ENCODE results near the gene EIF5A. TPM values are rescaled to one million over a fixed set of nuclear protein-coding genes. Genes with fewer than 3 reads are reported as not detected.

Gene EIF5A
- polyA plus RNA-seq, 3 donors = 465 to 511 (median 485) TPM

GRCh38 chr17:7293816-7294613, 13.4 kb upstream of the EIF5A start:
- H3K36me3 Mint-ChIP-seq = peaks cover 0 to 6% of the 10 kb centered on the region in 2 donors
- Histone ChIP-seq H4K20me1 (ENCODE audit: insufficient read depth, low read length) (no peaks in the 10 kb centered on the region), H2AFZ (ENCODE audit: insufficient read depth, low read depth, low read length, poor library complexity, severe bottlenecking) (peak overlapping the region; percentile 50), H3K4me3 (replicated peaks in 1 of 3; ENCODE audit: low read depth in 2 of 3, low read length in 3 of 3) (peak overlapping the region in 1 of 3 experiments; percentile 44), H3K36me3 (replicated peaks in 1 of 2; ENCODE audit: control insufficient read depth in 1 of 2, insufficient read depth in 2 of 2, low read length in 2 of 2) (no peaks in the 10 kb centered on the region), H3K4me2 (replicated peaks; ENCODE audit: extremely low read depth, low read length, poor library complexity, severe bottlenecking) (peak overlapping the region; percentile 56), H3K79me2 (ENCODE audit: insufficient read depth, low read length) (no peaks in the 10 kb centered on the region), H3K27ac (ENCODE audit: low read depth in 1 of 2, low read length in 2 of 2) (no peak overlapping the region), H3K9me3 (replicated peaks in 1 of 2; ENCODE audit: control insufficient read depth in 1 of 2, insufficient read depth in 1 of 2, low read length in 2 of 2) (peaks cover 0 to 13% of the 10 kb centered on the region in 2 donors), H3K9ac (ENCODE audit: insufficient read depth, low read length, poor library complexity, severe bottlenecking) (peak overlapping the region; percentile 8), H3K27me3 (ENCODE audit: control insufficient read depth in 2 of 2, insufficient read depth in 2 of 2, low read length in 2 of 2) (peaks cover 35 to 56% of the 10 kb centered on the region in 2 donors), H3K4me1 (ENCODE audit: control insufficient read depth in 1 of 2, insufficient read depth in 2 of 2, low read length in 2 of 2) (peaks cover 21 to 32% of the 10 kb centered on the region in 2 donors)
- H3K27ac Mint-ChIP-seq = no peak overlapping the region
- H3K4me1 Mint-ChIP-seq = peaks cover 24% of the 10 kb centered on the region
- TF ChIP-seq CTCF (IDR thresholded peaks at IDR 0.05) = no peak
- intact Hi-C loops (cut with micrococcal nuclease) = loop anchor here in 1 of 2 donors (5.0 kb wide), 1 partner anchor 252 kb away; the partner anchor contains the start of gene SLC16A11
- peaks cover 67 to 84% (median 70%) of the 10 kb centered on the region in 3 donors for H3K27me3 Mint-ChIP-seq (ENCODE audit: low read depth in 3 of 3)
- DNase-seq = no peak
- WGBS (ENCODE audit: insufficient coverage) = 3% methylated on average over 74 of the region's 75 CpGs
- peaks cover 0 to 23% (median 12%) of the 10 kb centered on the region in 7 donors for H3K9me3 Mint-ChIP-seq
- peak overlapping the region; percentile 27 to 82 for H3K4me3 Mint-ChIP-seq

- Histone ChIP-seq H3K4me1 (ENCODE audit: control insufficient read depth in 1 of 2, insufficient read depth in 2 of 2, low read length in 2 of 2) (peaks cover 21 to 32% of the 10 kb centered on the region in 2 donors), H3K9ac (ENCODE audit: insufficient read depth, low read length, poor library complexity, severe bottlenecking) (peak within 1 kb of the TSS; percentile 8), H3K79me2 (ENCODE audit: insufficient read depth, low read length) (no peaks in the 10 kb centered on the region), H4K20me1 (ENCODE audit: insufficient read depth, low read length) (no peaks in the 10 kb centered on the region), H2AFZ (ENCODE audit: insufficient read depth, low read depth, low read length, poor library complexity, severe bottlenecking) (peak within 1 kb of the TSS; percentile 50), H3K36me3 (replicated peaks in 1 of 2; ENCODE audit: control insufficient read depth in 1 of 2, insufficient read depth in 2 of 2, low read length in 2 of 2) (no peaks in the 10 kb centered on the region), H3K4me2 (replicated peaks; ENCODE audit: extremely low read depth, low read length, poor library complexity, severe bottlenecking) (peak within 1 kb of the TSS; percentile 56), H3K4me3 (replicated peaks in 1 of 3; ENCODE audit: low read depth in 2 of 3, low read length in 3 of 3) (peak within 1 kb of the TSS in 1 of 3 experiments; percentile 44), H3K27ac (ENCODE audit: low read depth in 1 of 2, low read length in 2 of 2) (no peak within 1 kb of the TSS), H3K9me3 (replicated peaks in 1 of 2; ENCODE audit: control insufficient read depth in 1 of 2, insufficient read depth in 1 of 2, low read length in 2 of 2) (peaks cover 0 to 13% of the 10 kb centered on the region in 2 donors), H3K27me3 (ENCODE audit: control insufficient read depth in 2 of 2, insufficient read depth in 2 of 2, low read length in 2 of 2) (peaks cover 35 to 56% of the 10 kb centered on the region in 2 donors)
- intact Hi-C loops (cut with micrococcal nuclease) = loop anchor here (5.0 kb wide), 2 partner anchors 72 to 252 kb away; partner anchors contain the start of gene SLC16A11 (in 1 of the 2)
- Mint-ChIP-seq H3K27ac (peak within 1 kb of the TSS in 1 of 7 donors; percentile 46), H3K4me1 (peaks cover 24% of the 10 kb centered on the region), H3K4me3 (peak within 1 kb of the TSS; percentile 39 to 89), H3K9me3 (peaks cover 0 to 23% (median 12%) of the 10 kb centered on the region in 7 donors), H3K36me3 (peaks cover 0 to 6% of the 10 kb centered on the region in 2 donors), H3K27me3 (ENCODE audit: low read depth in 3 of 3) (peaks cover 65 to 87% (median 71%) of the 10 kb centered on the region in 3 donors)
- peak in 2 of 3 donors; percentile 8 to 42 for DNase-seq
- WGBS (ENCODE audit: insufficient coverage) = 2% methylated on average over 56 of the region's 57 CpGs
- TF ChIP-seq CTCF (IDR thresholded peaks at IDR 0.05) = no peak
Measured at GRCh38 chr17:7294614-7295153, 12.7 kb upstream of the EIF5A start, which contains the start of gene YBX2. YBX2 (minus strand) TSS chr17:7294639; CDS start chr17:7294500, 139 bp downstream.

Data from CD14-positive monocyte (primary cell).